Bone marrow (tissue), 2 donors: Measurements from ENCODE around the gene ZNF280D.

Experiments used
- DNase-seq, 2 donors: peaks; one replicate each; lab custom pipeline; 2025; lab: John Stamatoyannopoulos, UW

Gene ZNF280D

GRCh38 chr15:56631765-56632164 is 101.5 kb downstream of the ZNF280D start:
- DNase-seq, result no peak

GRCh38 chr15:56628893-56629532 is 104.3 kb downstream of the ZNF280D start:
- DNase-seq, result no peak

- no peak for DNase-seq
These were observed 113.4 kb downstream of the ZNF280D start for GRCh38 chr15:56619887-56620286.

GRCh38 chr15:56617628-56618027 is 115.7 kb downstream of the ZNF280D start:
- no peak for DNase-seq

- no peak for DNase-seq
These were observed 116.8 kb downstream of the ZNF280D start for GRCh38 chr15:56616551-56616950.

- DNase-seq, result no peak
These were observed 119.5 kb downstream of the ZNF280D start for GRCh38 chr15:56613811-56614210.

GRCh38 chr15:56608993-56609392 is 124.3 kb downstream of the ZNF280D start:
- DNase-seq, result no peak

- no peak for DNase-seq
These were observed 125.0 kb downstream of the ZNF280D start for GRCh38 chr15:56608140-56608778.

GRCh38 chr15:56602253-56602652 is 131.1 kb downstream of the ZNF280D start:
- DNase-seq, result no peak

- DNase-seq, result no peak
These were observed 132.9 kb downstream of the ZNF280D start for GRCh38 chr15:56600380-56600779.

GRCh38 chr15:56598991-56599390 is 134.3 kb downstream of the ZNF280D start:
- DNase-seq, result no peak

GRCh38 chr15:56587686-56588085 is 145.6 kb downstream of the ZNF280D start:
- no peak for DNase-seq

GRCh38 chr15:56586206-56586605 is 147.1 kb downstream of the ZNF280D start:
- no peak for DNase-seq

GRCh38 chr15:56582785-56583184 is 150.5 kb downstream of the ZNF280D start:
- no peak for DNase-seq
